HCT116 (cell line): ENCODE results near the gene RAB24. TPM values are rescaled to one million over a fixed set of nuclear protein-coding genes. Genes with fewer than 3 reads are reported as not detected.

Experiments used
- ATAC-seq: fragments of 200-7000 bp; cut with Tn5 transposase; 2 replicates; pipeline ENCODE4 v1.9.1; 2020; ENCODE audit warnings: mild to moderate bottlenecking, moderate library complexity
- BruUV-seq: library from RNA; stranded (reverse); fragments of 400-500 nt; replicated peaks from 2 replicates; lab custom pipeline; 2021; lab: Mats Ljungman, UMichigan
- CTCF ChIA-PET: fragments of 300-600 bp; sonication (Branson Sonifier 250); formaldehyde crosslinking; loops from one replicate; lab custom pipeline; 2021; ENCODE audit warnings: antibody characterized with exemption; lab: Charles Lee
- POLR2A ChIA-PET: fragments of 300-600, 350-600 bp; sonication (Branson Sonifier 250); formaldehyde crosslinking; loops from one replicate; lab custom pipeline; 2021; ENCODE audit warnings: antibody characterized with exemption; lab: Charles Lee
- RAD21 ChIA-PET, 2 experiments: fragments of 300-600 bp; sonication (Branson Sonifier 250); formaldehyde crosslinking; loops; one replicate each; lab custom pipeline; 2023; ENCODE audit warnings: low total read pairs in 2 of 2; ENCODE audit not compliant: uncharacterized antibody in 2 of 2, unreplicated experiment in 2 of 2, low non-redundant PET in 1 of 2; lab: Charles Lee
- DNase-seq: peaks from one replicate; pipeline ENCODE4 v3.0.0-alpha.2; 2010; ENCODE audit warnings: low read depth, low spot score
- H2AFZ ChIP-seq: fragments of 200-600 bp; shearing (Covaris generic), sonication (generic); 2 replicates; pipeline ENCODE4 v1.6.1; 2017; ENCODE audit warnings: low read depth, mixed run types, mixed read lengths, antibody characterized with exemption, low read length; ENCODE audit not compliant: poor library complexity, severe bottlenecking
- H3K27ac ChIP-seq: 2 replicates; pipeline ENCODE4 v1.5.1; 2012; ENCODE audit warnings: low read depth, low read length
- H3K27me3 ChIP-seq: fragments of 200-600 bp; sonication (generic); 2 replicates; pipeline ENCODE4 v1.6.1; 2016; ENCODE audit warnings: mixed run types, low read length, mixed read lengths; ENCODE audit not compliant: insufficient read depth
- H3K36me3 ChIP-seq, 2 experiments: fragments of 200-500 bp in 1 of 2; fragments of 200-600 bp in 1 of 2; sonication (Bioruptor generic) in 1 of 2; sonication (generic) in 1 of 2; 2 replicates each; pipeline versions ENCODE4 v1.5.1 to v1.6.1; 2014 to 2016; ENCODE audit warnings: low read length in 2 of 2, inconsistent platforms in 1 of 2, mixed read lengths in 1 of 2, mixed run types in 1 of 2; ENCODE audit not compliant: insufficient read depth in 2 of 2, control insufficient read depth in 1 of 2
- H3K4me1 ChIP-seq, 2 experiments: fragments of 200-600 bp in 1 of 2; sonication (generic) in 1 of 2; 2 replicates each; pipeline versions ENCODE4 v1.5.1 to v1.6.1; 2012 to 2017; ENCODE audit warnings: low read length in 2 of 2, inconsistent platforms in 1 of 2, mild to moderate bottlenecking in 1 of 2, mixed read lengths in 1 of 2, mixed run types in 1 of 2, moderate library complexity in 1 of 2; ENCODE audit not compliant: insufficient read depth in 2 of 2, control insufficient read depth in 1 of 2
- H3K4me2 ChIP-seq: fragments of 200-600 bp; sonication (generic); 2 replicates; pipeline ENCODE4 v1.6.1; 2017; ENCODE audit warnings: mixed run types, low read length, mixed read lengths
- H3K4me3 ChIP-seq, 2 experiments: fragments of 200-600 bp in 1 of 2; sonication (generic) in 1 of 2; replicated peaks in 1 of 2; 2 replicates each; pipeline ENCODE4 v1.5.1; 2011 to 2016; ENCODE audit warnings: low read length in 2 of 2, control low read depth in 1 of 2, low read depth in 1 of 2, mild to moderate bottlenecking in 1 of 2, mixed read lengths in 1 of 2, mixed run types in 1 of 2
- H3K79me2 ChIP-seq: fragments of 200-600 bp; sonication (generic); 2 replicates; pipeline ENCODE4 v1.6.1; 2017; ENCODE audit warnings: mild to moderate bottlenecking, mixed run types, low read length, moderate library complexity, mixed read lengths; ENCODE audit not compliant: insufficient read depth
- H3K9ac ChIP-seq: fragments of 200-600 bp; sonication (generic); 2 replicates; pipeline ENCODE4 v1.6.1; 2016; ENCODE audit warnings: low read length, mixed read lengths
- H3K9me2 ChIP-seq: fragments of 200-600 bp; sonication (generic), shearing (Covaris generic); 2 replicates; pipeline ENCODE4 v1.6.1; 2017; ENCODE audit warnings: mixed run types, mild to moderate bottlenecking, moderate library complexity; ENCODE audit not compliant: insufficient read depth
- H3K9me3 ChIP-seq, 2 experiments: fragments of 200-500 bp in 1 of 2; fragments of 200-600 bp in 1 of 2; sonication (Bioruptor generic) in 1 of 2; sonication (generic) in 1 of 2; 2 replicates each; pipeline ENCODE4 v1.6.1; 2014 to 2017; ENCODE audit warnings: low read length in 2 of 2, mixed read lengths in 2 of 2, inconsistent platforms in 1 of 2, low read depth in 1 of 2, mild to moderate bottlenecking in 1 of 2, mixed run types in 1 of 2, moderate library complexity in 1 of 2; ENCODE audit not compliant: control insufficient read depth in 1 of 2, insufficient read depth in 1 of 2
- H4K20me1 ChIP-seq: fragments of 200-600 bp; sonication (generic), shearing (Covaris generic); 2 replicates; pipeline ENCODE4 v1.6.1; 2017; ENCODE audit warnings: mixed run types, mild to moderate bottlenecking, moderate library complexity; ENCODE audit not compliant: insufficient read depth
- CBX3 ChIP-seq: IDR thresholded peaks from 2 replicates; pipeline ENCODE4 v1.6.1; 2012; ENCODE audit warnings: low read depth
- EZH2phosphoT487 ChIP-seq: fragments of 200-600 bp; IDR thresholded peaks from 2 replicates; pipeline ENCODE4 v1.6.1; 2018; ENCODE audit warnings: antibody characterized with exemption, borderline replicate concordance
- FOSL1 ChIP-seq: IDR thresholded peaks from 2 replicates; pipeline ENCODE4 v1.6.1; 2012; ENCODE audit warnings: low read depth
- RAD21 ChIP-seq: IDR thresholded peaks from 2 replicates; pipeline ENCODE4 v1.6.1; 2012; ENCODE audit warnings: low read depth, mild to moderate bottlenecking
- SP1 ChIP-seq: IDR thresholded peaks from 2 replicates; pipeline ENCODE4 v1.6.1; 2012; ENCODE audit warnings: low read depth
- SRF ChIP-seq: IDR thresholded peaks from 2 replicates; pipeline ENCODE4 v1.6.1; 2012; ENCODE audit warnings: low read depth
- YY1 ChIP-seq: IDR thresholded peaks from 2 replicates; pipeline ENCODE4 v1.6.1; 2011; ENCODE audit warnings: low read length, low read depth, moderate library complexity, mild to moderate bottlenecking; ENCODE audit not compliant: insufficient replicate concordance; ENCODE audit errors: extremely low read depth
- ZNF274 ChIP-seq: fragments of 200-500 bp; sonication (Bioruptor generic); IDR thresholded peaks from 2 replicates; pipeline ENCODE4 v1.6.1; 2014; ENCODE audit warnings: mild to moderate bottlenecking, low read depth, low read length, inconsistent platforms
- intact Hi-C: fragments of 100-400 bp; cut with micrococcal nuclease; formaldehyde crosslinking; loops from 2 replicates; pipeline ENCODE4 v1.10.0; 2022
- total RNA-seq: library from RNA; stranded (reverse); gene quantifications from one replicate; pipeline ENCODE4 v1.2.1, GENCODE V29; 2021; ENCODE audit not compliant: unreplicated experiment
- TF ChIP-seq, protein P1 (sequence below), 3 experiments: fragments of 200-600 bp in 1 of 3; sonication (generic) in 1 of 3; IDR thresholded peaks in 2 of 3; conservative IDR thresholded peaks in 1 of 3; 2 replicates each; pipeline ENCODE4 v1.5.1; 2012 to 2017; ENCODE audit warnings: low read depth in 2 of 3, low read length in 2 of 3, antibody characterized with exemption in 1 of 3, borderline replicate concordance in 1 of 3, control low read depth in 1 of 3, mild to moderate bottlenecking in 1 of 3, mixed read lengths in 1 of 3, mixed run types in 1 of 3, moderate library complexity in 1 of 3; ENCODE audit not compliant: insufficient read depth in 1 of 3
- TF ChIP-seq, protein P2 (sequence below): IDR thresholded peaks from 2 replicates; pipeline ENCODE4 v1.6.1; 2011; ENCODE audit warnings: mild to moderate bottlenecking, low read length, moderate library complexity; ENCODE audit not compliant: insufficient replicate concordance; ENCODE audit errors: extremely low read depth
- TF ChIP-seq, protein P3 (sequence below): IDR thresholded peaks from 2 replicates; pipeline ENCODE4 v1.6.1; 2012
- TF ChIP-seq, protein P4 (sequence below): IDR thresholded peaks from 2 replicates; pipeline ENCODE4 v1.6.1; 2012

RAB24 gene
- total RNA-seq, 1 experiment from 2014 or later, result 13.5 TPM

DNA sequence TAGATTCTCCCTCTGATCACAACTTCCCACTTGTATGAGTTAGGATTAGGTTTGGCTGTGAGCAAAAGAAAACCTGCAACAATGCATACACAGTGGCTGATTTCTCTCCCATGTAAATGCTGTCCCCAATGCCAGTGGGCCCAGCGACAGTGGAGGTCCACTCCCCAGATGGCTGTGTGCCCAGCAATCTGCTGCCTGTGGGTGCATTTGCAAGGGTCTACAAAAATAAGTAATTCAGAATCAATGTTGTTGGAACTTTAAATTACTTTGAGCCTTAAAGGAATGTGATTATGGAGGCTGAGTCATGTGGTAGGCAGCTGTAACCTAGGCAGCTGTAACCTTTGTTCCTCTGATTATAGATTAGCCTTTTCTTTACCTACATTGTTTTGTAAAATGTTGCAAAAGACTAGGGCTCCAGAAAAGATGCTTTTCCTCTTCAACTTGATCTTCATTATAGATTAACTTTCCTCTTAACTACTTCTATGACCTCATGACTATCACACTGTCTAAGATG lies 22.4 kb upstream of the RAB24 start (continued):
- TF ChIP-seq YY1 (no peak), ZNF274 (no peak), CBX3 (no peak), RAD21 (no peak), EZH2phosphoT487 (no peak)
- TF ChIP-seq, protein P1, sequence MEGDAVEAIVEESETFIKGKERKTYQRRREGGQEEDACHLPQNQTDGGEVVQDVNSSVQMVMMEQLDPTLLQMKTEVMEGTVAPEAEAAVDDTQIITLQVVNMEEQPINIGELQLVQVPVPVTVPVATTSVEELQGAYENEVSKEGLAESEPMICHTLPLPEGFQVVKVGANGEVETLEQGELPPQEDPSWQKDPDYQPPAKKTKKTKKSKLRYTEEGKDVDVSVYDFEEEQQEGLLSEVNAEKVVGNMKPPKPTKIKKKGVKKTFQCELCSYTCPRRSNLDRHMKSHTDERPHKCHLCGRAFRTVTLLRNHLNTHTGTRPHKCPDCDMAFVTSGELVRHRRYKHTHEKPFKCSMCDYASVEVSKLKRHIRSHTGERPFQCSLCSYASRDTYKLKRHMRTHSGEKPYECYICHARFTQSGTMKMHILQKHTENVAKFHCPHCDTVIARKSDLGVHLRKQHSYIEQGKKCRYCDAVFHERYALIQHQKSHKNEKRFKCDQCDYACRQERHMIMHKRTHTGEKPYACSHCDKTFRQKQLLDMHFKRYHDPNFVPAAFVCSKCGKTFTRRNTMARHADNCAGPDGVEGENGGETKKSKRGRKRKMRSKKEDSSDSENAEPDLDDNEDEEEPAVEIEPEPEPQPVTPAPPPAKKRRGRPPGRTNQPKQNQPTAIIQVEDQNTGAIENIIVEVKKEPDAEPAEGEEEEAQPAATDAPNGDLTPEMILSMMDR (IDR thresholded peaks at IDR 0.05 in 2 of 3, conservative IDR thresholded peaks at IDR 0.05 in 1 of 3; ENCODE audit: borderline replicate concordance in 1 of 3, insufficient read depth in 1 of 3, low read depth in 2 of 3, low read length in 2 of 3), result no peak

DNA sequence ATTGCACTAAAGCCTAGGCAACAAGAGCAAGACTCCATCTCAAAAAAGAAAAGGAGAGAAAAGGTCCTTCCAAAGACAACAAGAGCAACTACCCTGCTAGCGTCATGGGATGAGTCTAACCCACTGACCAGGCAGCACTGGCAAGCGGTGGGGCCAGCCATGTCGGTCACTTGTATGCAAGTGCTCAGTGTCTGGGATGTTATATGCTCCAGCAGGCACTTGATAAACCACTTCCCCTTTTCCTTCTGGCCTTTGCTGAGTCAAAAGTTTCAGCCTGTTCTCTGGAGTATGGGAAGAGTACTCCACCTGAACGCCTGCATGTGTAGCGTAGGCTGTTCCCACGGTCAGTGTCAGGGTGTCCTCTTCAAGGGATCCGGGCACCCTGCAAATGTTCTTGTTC lies 17.4 kb upstream of the RAB24 start:
- POLR2A ChIA-PET, result interaction anchor here (0.7 kb wide), 1 partner anchor 885 kb away, joined by 4 read pairs; no protein-coding TSS in a partner anchor

More for the DNA sequence above, 17.4 kb upstream of the RAB24 start:
- ATAC-seq (no peak), DNase-seq (no peak)
- no peak overlapping the region for H3K9ac ChIP-seq
- ChIA-PET CTCF (no interaction called here), RAD21 (no interaction called here)
- no peak overlapping the region for H3K4me3 ChIP-seq
- no peak overlapping the region for H2AFZ ChIP-seq
- no peaks in the 10 kb centered on the region for H3K27me3 ChIP-seq
- no peaks in the 10 kb centered on the region for H3K9me2 ChIP-seq
- intact Hi-C loops, result no loop called here
- no peaks in the 10 kb centered on the region for H3K9me3 ChIP-seq
- H4K20me1 ChIP-seq, result no peaks in the 10 kb centered on the region
- H3K36me3 ChIP-seq, result no peaks in the 10 kb centered on the region
- no peak overlapping the region for H3K4me2 ChIP-seq
- peaks cover 2 to 12% of the 10 kb centered on the region in 2 experiments; a peak in 3 of 4 replicates for H3K4me1 ChIP-seq
- no peak for TF ChIP-seq CBX3
- TF ChIP-seq SRF, result no peak
- TF ChIP-seq, protein P2, sequence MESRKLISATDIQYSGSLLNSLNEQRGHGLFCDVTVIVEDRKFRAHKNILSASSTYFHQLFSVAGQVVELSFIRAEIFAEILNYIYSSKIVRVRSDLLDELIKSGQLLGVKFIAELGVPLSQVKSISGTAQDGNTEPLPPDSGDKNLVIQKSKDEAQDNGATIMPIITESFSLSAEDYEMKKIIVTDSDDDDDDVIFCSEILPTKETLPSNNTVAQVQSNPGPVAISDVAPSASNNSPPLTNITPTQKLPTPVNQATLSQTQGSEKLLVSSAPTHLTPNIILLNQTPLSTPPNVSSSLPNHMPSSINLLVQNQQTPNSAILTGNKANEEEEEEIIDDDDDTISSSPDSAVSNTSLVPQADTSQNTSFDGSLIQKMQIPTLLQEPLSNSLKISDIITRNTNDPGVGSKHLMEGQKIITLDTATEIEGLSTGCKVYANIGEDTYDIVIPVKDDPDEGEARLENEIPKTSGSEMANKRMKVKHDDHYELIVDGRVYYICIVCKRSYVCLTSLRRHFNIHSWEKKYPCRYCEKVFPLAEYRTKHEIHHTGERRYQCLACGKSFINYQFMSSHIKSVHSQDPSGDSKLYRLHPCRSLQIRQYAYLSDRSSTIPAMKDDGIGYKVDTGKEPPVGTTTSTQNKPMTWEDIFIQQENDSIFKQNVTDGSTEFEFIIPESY, result no peak
- TF ChIP-seq, protein P3, sequence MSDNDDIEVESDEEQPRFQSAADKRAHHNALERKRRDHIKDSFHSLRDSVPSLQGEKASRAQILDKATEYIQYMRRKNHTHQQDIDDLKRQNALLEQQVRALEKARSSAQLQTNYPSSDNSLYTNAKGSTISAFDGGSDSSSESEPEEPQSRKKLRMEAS, result no peak
- TF ChIP-seq, protein P1 (IDR thresholded peaks at IDR 0.05 in 2 of 3, conservative IDR thresholded peaks at IDR 0.05 in 1 of 3; ENCODE audit: borderline replicate concordance in 1 of 3, insufficient read depth in 1 of 3, low read depth in 2 of 3, low read length in 2 of 3), result no peak
- TF ChIP-seq FOSL1, result no peak
- no peak for TF ChIP-seq YY1
- TF ChIP-seq, protein P4, sequence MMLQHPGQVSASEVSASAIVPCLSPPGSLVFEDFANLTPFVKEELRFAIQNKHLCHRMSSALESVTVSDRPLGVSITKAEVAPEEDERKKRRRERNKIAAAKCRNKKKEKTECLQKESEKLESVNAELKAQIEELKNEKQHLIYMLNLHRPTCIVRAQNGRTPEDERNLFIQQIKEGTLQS, result no peak
- no peak for TF ChIP-seq ZNF274
- no peak for TF ChIP-seq SP1
- no peak for TF ChIP-seq RAD21
- no peak for TF ChIP-seq EZH2phosphoT487
- H3K79me2 ChIP-seq, result no peaks in the 10 kb centered on the region
- H3K27ac ChIP-seq, result no peak overlapping the region
- no TSS peak for BruUV-seq
